ENCODE results near the gene MMRN1. TPM values are rescaled to one million over a fixed set of nuclear protein-coding genes. Genes with fewer than 3 reads are reported as not detected.

Gene MMRN1
- total RNA-seq (2022; extraction: Qiagen RNA extraction; ENCODE audit: low read depth), result not detected in 5 replicates

GRCh38 chr4:89894649-89895550, at the start of gene MMRN1:
Gene MMRN1, plus strand, starts transcription at chr4:89894854. Its CDS starts 118 bp downstream, at chr4:89894972.

Other genes with a start within 250 kb of the MMRN1 start
- gene SNCA, start 57.7 kb upstream of the MMRN1 start, total RNA-seq (2022; extraction: Qiagen RNA extraction; ENCODE audit: low read depth), result 0.05 to 0.14 TPM (median 0.09 TPM) in 3 of 5 replicates, not detected in the others
- gene CCSER1, start 232.5 kb downstream of the MMRN1 start, total RNA-seq (2022; extraction: Qiagen RNA extraction; ENCODE audit: low read depth), result not detected in 5 replicates